ENCODE measurements around the gene MCF2.

GRCh38 chrX:139544591-139544990, 163.4 kb downstream of the MCF2 start:
- TF ChIP-seq CTCF (conservative IDR thresholded peaks at IDR 0.05) (no peak), EZH2 (IDR thresholded peaks at IDR 0.05; ENCODE audit: low read depth) (no peak)
